GM12872 (cell line): Measurements from ENCODE around the gene CYSLTR2.

Experiments
- TF ChIP-seq, protein P1 (sequence below): IDR thresholded peaks from 3 replicates; pipeline ENCODE4 v1.5.1; 2011; ENCODE audit warnings: low read depth, mild to moderate bottlenecking, low read length, moderate library complexity; ENCODE audit not compliant: insufficient read depth

CYSLTR2 gene

DNA sequence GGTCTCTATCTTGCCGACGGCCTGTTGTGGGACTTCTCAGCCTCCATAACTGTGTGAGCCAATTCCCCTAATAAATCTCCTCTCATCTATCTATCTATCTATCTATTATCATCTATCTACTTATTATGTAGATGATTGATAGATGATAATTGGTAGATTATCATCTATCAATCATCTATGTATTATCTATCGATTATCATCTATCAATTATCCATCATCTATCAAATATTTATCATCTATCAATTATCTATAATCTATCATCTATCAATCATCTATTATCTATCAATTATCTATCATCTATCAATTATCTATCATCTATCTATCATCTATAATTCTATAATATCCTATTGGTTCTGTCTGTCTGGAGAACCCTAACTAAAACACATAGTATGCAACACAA lies 33.5 kb downstream of the CYSLTR2 start:
- TF ChIP-seq, protein P1, sequence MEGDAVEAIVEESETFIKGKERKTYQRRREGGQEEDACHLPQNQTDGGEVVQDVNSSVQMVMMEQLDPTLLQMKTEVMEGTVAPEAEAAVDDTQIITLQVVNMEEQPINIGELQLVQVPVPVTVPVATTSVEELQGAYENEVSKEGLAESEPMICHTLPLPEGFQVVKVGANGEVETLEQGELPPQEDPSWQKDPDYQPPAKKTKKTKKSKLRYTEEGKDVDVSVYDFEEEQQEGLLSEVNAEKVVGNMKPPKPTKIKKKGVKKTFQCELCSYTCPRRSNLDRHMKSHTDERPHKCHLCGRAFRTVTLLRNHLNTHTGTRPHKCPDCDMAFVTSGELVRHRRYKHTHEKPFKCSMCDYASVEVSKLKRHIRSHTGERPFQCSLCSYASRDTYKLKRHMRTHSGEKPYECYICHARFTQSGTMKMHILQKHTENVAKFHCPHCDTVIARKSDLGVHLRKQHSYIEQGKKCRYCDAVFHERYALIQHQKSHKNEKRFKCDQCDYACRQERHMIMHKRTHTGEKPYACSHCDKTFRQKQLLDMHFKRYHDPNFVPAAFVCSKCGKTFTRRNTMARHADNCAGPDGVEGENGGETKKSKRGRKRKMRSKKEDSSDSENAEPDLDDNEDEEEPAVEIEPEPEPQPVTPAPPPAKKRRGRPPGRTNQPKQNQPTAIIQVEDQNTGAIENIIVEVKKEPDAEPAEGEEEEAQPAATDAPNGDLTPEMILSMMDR, result no peak

DNA sequence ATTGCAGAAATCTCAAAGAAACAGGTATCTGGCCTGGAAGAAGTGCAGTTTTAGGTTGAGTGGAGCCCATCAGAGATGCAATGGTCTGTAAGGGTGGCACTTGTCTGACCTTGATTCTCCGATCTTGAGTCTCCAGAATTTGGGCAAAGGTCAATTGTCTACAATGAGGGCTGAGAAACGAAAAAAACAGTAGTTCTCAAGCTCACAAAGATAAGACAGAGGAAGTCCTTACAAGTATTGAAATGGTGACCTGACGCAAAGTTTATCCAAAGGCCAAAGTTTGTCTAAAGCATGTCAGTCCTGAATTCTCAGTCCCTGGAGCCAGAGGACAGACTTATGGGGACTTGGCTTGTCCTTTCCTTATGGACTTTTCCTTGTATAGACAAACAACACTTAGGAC lies 40.3 kb downstream of the CYSLTR2 start:
- TF ChIP-seq, protein P1, result no peak

DNA sequence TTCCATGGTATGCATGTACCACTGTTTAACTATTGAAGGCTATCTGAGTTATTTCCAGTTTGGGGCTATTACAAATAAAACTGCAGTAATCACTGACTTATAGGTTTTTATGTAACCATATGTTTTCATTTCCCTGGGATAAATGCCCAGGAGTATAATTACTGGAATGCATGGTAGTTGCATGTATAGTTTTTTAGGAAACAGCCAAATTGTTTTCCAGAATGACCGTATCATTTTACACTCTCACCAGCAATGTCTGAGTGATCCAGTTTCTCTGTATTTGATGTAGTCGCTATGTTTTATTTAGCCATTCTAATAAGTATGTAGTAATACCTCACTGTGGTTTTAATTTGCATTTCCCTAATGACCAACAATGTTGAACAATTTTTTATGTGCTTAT lies 42.0 kb downstream of the CYSLTR2 start:
- TF ChIP-seq, protein P1, result no peak

DNA sequence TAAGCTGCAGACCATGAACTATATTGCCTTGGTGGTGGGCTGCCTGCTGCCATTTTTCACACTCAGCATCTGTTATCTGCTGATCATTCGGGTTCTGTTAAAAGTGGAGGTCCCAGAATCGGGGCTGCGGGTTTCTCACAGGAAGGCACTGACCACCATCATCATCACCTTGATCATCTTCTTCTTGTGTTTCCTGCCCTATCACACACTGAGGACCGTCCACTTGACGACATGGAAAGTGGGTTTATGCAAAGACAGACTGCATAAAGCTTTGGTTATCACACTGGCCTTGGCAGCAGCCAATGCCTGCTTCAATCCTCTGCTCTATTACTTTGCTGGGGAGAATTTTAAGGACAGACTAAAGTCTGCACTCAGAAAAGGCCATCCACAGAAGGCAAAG lies 53.7 kb downstream of the CYSLTR2 start:
- TF ChIP-seq, protein P1, result no peak

DNA sequence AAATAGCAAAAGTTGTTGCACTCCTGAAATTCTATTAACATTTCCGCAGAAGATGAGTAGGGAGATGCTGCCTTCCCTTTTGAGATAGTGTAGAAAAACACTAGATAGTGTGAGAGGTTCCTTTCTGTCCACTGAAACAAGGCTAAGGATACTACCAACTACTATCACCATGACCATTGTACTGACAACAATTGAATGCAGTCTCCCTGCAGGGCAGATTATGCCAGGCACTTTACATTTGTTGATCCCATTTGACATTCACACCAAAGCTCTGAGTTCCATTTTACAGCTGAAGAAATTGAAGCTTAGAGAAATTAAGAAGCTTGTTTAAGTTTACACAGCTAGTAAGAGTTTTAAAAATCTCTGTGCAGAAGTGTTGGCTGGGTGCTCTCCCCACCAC lies 55.0 kb downstream of the CYSLTR2 start:
- TF ChIP-seq, protein P1, result no peak

DNA sequence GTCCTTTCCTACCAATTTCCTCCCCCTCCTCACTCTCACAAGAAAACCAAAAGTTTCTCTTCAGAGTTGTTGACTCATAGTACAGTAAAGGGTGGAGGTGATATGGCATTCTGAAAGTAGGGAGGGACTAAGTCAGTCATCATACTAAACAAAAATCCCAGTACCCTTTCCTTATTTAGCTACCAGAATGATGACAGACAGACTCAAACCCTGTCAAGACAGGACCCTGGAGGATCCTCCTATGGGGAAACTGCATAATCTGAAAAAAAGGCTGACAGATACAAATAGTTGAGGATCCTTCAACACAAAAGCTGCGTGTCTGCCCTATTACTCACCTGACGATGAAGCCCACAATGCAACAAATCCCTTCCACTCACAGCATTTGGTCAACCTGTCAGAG lies 55.5 kb downstream of the CYSLTR2 start:
- TF ChIP-seq, protein P1, result no peak

DNA sequence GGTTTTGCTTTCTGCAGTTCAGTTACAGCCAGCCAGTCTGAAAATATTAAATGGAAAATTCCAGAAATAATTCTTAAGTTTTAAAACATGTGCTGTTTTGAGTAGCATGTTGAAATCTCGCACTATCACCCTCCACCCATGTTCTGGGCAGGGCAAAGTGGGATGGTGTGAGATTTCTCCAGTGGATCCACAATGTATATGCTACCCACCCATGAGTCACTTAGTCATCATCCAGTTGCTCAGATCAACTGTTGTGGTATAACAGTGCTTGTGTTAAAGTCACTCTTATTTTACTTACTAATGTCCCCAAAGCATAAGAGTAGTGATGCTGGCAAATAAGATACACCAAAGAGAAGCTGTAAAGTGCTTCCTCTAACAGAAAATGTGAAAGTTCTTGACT lies 56.4 kb downstream of the CYSLTR2 start:
- TF ChIP-seq, protein P1, result no peak

DNA sequence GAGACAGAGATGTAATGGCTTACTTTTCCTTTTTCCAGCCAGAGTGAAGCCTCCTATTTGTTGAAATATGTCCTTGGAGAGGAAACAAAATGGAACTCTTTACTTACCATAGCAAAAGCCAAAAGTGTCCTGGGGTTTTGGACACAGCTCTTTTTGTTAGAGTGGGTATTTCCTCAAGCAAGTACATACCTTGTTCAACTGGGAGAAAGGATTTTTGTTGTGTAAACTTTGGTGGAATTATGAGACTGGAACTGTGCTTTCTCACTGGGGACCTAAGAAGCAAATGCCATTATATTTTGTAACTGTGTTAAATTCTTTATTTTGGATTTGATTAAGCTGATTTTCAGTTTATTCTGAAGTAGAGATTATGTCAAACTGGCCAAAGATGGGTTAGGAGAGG lies 58.4 kb downstream of the CYSLTR2 start:
- TF ChIP-seq, protein P1, result no peak
